ENCODE data around the gene NIPAL3.
A peak's percentile ranks its signal among the peaks of the same experiment; 100 is the strongest.
"Not testable (repeated sequence)": the region's sequence is repeated elsewhere in the genome, so short reads cannot be mapped to it uniquely, and the experiment has no call there.

Gene NIPAL3

DNA sequence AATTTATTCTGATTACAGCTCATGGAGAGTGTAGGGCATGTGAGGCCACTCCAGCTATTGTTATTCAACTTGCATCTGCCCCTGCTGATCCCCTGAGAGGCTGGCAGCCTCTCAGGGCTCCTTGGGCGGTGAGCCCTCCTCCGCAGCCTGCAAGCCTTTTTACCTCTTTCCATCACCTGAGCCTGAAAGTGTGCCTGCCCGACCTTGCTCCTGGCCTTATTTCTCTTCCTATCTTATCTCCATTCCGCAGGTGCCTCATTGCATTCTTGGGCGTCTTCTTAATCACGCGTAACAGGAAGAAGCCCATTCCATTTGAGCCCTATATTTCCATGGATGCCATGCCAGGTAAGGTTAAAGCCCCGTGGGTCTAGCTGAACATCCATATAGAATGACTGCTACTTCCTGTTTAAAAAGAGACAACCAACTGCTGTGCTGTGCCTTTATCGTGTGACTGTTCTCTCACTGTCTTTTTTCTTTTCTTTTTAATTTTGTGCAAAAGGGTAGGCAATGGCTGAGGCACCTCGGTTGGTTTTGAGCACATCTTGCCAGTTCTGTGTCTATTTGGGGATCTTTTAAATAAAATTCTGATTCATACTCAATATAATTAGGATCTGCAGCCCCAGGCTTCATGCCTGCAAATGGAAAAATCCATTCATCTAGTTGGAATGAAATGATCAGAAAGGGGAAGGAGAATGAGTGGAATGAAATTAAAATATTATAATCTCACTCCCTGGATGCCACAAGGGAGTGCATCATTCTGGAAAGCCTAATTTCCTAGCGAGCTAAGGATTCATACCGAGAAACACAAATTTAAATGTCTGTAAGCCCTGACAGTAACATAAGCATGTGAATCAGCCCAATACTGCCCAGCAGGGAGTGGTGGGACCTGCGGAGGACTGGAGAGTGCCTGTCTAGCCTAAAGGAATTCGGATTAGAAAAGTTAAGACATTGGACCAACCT, 48.5 kb downstream of the NIPAL3 start:
- DNase-seq: no peak

DNA sequence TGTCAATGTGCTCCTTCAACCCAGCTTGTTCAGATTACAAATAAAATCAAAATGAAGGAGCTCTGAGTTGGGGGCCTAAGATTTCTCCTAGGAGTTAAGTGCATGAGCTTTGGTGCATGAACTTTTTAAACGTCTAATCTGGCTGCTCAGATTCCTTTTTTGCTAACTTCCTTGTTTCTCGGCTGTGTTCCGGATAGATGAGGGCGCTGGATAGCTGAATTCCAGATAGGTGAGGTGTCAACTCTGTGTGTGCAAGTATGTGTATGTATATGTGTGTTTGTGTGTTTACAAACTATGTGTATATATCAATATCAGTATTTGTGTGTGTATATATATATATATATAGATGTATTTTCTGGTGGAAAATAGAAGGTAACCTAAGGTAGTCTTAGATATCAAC, 49.5 kb downstream of the NIPAL3 start:
- no peak for DNase-seq

DNA sequence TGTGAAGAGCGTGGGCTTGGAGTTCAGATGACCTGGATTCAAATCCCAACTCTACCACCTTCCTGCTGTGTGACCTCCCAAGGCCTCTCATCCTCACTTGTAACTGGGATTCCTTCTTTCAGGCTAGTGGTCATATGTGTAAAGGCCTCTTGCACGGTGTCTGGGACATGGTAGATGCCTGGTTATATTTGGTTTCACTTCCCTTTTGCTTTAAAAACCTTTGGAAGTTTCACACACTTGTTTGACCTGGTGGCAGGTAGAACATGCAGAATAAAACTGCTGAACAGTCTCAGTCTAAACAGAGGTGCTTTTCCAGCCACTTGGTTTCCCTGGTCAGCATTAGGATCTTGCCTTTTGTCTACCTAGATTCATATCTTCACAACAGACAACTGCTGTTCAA, 50.0 kb downstream of the NIPAL3 start:
- no peak for DNase-seq

DNA sequence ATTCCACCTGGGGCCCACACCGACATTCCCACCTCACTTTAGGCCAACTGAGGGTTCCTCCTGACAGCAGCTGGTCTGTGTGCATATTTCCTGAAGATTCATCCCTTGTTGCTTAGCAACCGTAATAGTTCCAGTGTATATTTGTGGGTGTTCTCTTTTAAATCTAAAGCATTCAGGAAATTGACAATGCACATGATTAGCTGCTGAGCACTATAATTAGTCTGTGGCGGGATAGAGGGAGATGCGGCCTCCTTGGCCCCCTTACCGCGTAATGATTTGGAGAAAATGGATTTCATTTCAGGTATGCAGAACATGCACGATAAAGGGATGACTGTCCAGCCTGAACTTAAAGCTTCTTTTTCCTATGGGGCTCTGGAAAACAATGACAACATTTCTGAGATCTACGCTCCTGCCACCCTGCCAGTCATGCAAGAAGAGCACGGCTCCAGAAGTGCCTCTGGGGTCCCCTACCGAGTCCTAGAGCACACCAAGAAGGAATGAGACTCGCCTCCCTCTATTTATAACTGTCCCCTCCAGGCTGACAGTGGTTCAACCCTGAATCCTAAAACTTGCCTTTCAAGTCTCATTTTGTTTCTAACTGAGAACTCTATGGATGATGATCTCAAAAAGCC, 53.2 kb downstream of the NIPAL3 start:
- DNase-seq: no peak

DNA sequence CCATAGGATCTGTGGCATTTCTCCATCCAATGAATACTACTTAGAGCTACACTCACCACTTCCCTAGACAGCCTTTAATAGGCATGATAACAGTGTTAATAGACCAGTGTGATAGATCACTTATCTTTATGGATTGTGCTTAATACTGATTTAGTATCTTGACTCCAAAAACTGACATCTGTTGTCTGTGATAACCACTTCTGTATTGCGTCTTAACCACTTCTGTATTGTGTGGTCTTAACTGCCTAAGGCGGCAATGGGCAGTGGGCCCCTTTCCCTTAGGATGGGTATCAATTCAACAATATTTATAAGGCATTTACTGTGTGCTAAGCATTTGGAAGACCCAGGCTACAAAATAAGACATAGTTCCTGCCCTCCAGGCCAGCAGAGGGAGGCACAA, 55.0 kb downstream of the NIPAL3 start:
- DNase-seq: no peak

DNA sequence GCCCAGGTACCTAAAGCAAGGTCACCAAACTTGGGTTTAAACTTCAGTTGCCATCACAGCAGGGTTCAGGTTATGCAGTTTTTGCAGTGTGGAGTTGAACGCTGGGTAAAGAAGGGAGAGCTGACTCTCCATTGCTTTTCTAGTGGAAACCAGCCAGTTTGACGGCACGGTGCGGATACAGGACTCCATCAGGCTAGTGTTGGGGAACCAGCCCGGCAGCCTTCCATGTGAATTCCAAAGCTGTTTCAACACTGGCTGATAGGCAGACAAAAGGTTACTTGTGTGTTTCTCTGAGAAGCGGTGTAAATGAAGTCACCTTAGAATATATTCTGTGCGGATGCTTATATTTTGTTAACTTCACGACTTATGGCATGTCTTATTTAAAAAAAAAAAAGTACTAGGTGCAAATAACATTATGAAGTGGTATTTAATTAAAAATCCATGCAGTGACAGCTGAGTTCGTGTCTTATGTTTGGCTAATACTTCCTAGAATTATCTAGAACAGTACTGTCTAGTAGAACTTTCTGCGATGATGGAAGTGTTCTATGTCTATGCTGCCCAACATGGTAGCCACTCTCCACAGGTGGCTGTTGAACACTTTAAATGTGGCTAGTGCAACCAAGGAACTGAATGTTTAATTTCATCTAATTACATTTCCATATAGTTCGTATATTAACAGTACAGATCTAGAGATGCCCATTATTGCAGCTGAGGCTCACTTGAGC, 57.1 kb downstream of the NIPAL3 start:
- DNase-seq: no peak

DNA sequence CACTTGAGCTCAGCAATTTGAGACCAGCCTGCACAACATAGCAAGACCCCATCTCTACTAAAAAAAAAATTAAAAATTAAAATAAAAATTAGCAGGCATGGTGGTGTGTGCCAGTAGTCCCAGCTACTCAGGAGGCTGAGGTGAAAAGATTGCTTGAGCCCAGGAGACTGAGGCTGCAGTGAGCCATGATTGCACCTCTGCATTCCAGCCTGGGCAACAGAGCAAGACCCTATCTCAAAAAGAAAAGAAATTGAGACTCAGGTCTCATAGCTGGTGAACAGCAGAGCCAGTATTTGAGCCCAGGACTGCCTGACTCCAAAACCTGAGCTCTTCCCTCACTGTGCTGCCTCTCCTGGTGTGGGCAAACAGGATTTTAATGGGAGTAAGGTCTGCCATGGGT, 58.6 kb downstream of the NIPAL3 start:
- no peak for DNase-seq

- no peak for DNase-seq
Observed at GRCh38 chr1:24475700-24476099, 60.1 kb downstream of the NIPAL3 start.

- DNase-seq: no peak
Observed at GRCh38 chr1:24476571-24476970, 61.0 kb downstream of the NIPAL3 start.

- no peak for DNase-seq
Observed at GRCh38 chr1:24477309-24477708, 61.7 kb downstream of the NIPAL3 start.

DNA sequence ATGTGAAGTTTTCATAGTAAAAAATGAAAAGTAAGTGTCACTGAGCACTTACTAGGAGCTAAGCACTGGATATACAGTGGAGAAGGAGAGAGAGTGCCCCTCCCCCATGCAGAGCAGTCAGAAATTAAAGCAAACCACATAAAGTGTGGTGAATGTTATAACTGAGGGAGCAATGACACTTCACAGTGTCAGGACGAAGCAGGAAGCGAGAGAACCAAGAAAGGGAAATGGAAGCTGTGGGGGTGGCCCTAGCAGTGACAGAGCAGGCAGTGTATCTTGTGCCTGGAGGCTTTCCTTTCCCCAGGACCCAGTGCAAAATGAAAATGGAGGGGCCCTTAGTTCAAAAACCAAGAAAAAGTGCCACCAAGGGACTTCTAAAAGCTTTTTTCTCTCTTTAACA, 65.5 kb downstream of the NIPAL3 start:
- DNase-seq: peak in 3 of 14 donors; percentile 4 to 7 (median 5)

DNA sequence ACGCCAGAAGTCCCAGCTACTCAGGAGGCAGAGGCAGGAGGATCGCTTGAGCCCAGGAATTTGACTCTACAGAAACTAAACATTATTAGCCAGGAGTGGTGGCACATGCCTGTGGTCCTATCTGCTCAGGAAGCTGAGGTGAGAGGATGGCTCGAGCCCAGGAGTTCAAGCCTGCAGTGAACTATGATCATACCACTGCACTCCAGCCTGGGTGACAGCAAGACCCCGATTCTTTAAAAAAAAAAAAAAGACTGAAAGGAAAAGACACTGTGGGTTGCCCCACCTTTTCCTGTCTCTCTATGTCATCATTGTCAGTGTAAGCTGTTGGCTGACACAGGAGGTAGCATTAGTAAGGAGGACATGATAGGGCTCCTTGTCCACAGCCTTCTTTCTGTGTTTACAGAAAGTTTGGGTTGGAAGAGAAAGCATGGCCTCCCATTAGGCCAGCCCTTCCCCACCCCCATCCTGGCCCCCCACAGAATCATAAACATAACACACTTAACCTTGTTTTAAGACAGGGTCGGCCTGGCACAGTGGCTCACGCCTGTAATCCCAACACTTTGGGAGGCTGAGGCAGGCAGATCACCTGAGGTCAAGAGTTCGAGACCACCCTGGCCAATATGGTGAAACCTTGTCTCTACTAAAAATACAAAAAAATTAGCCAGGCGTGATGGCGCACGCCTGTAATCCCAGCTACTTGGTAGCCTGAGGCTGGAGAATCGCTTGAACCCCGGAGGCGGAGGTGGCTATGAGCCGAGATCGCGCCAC, 66.4 kb downstream of the NIPAL3 start:
- DNase-seq: no peak

DNA sequence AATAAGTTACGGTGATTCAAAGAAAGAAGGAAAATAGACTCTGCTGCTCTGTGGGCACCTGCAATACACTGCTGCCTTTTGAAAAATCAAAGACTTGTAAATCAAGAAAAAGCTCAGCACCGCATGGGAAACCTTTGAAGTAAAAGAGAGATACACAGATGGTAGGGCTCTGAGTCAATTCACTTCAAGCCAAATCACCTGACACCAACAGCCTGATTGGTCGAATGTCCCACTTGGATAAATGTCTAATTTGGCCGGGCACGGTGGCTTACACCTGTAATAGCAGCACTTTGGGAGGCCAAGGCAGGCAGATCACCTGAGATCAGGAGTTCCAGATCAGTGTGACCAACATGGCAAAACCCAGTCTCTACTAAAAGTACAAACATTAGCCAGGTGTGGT, 67.8 kb downstream of the NIPAL3 start:
- no peak for DNase-seq

GRCh38 chr1:24484199-24484598, 68.6 kb downstream of the NIPAL3 start:
- no peak for DNase-seq

- DNase-seq: no peak
Observed at GRCh38 chr1:24486331-24487065, 70.9 kb downstream of the NIPAL3 start.

- no peak for DNase-seq
Observed at GRCh38 chr1:24487455-24487854, 71.9 kb downstream of the NIPAL3 start.

GRCh38 chr1:24488159-24488558, 72.6 kb downstream of the NIPAL3 start:
- DNase-seq: not testable (repeated sequence)

- DNase-seq: no peak
Observed at GRCh38 chr1:24489674-24490073, 74.1 kb downstream of the NIPAL3 start.

DNA sequence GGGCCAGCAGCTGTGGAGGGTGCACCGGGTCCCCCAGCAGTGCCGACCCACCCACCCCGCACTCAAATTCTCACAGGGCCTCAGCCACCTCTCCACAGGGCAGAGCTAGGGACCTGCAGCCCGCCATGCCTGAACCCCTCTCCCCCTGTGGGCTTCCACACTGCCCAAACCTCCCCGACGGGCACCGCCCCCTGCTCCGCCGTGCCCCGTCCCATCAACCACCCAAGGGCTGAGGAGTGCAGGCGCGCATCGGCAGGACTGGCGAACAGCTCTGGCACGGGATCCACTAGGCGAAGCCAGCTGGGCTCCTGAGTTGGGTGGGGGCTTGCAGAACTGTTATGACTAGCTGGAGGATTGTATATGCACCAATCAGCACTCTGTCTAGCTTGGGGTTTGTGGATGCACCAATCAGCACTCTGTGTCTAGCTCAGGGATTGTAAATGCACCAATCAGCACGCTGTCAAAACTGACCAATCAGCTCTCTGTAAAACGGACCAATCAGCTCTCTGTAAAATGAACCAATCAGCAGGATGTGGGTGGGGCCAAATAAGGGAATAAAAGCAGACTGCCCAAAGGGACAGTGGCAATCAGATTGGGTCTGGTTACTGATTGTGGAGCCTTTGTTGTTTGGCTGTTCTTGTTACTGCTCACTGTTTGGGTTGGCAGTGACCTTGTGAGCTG, 74.6 kb downstream of the NIPAL3 start:
- DNase-seq: no peak

DNA sequence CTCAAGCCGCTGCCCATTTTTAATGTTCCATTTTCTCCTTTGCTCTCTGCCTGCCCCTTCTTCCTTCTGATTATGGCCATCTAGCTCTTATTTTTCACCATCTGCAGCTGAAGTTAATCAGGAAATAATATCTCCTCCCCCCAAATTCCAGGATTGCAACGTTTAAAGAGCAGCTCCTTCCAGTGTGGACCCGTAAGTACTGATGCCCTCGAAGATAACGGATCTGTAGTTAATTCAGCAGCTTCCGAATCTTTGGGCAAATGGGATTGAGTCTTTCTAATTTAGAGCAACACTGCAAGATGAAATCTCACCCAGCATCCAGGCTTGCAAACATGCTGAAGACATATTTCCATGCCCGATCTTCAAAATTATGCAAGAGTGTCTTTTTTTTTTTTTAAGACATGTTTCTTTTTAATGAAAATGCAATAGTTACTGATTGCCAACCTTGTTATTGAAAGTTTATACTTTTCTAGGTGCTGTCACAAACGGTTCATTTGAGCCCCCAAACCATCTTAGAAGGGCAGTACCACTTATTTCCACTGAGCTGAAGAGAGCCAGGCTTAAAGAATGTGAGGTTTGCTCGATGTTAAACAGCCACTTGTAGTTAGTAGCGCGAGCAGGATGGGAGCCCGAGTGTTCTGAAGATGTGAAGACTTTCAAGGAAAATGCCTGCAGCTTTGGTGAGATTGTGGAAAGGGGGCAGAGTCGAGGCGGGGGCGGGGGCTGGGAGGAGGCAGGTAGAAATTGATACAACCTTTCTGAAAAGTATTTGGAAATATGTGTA, 76.2 kb downstream of the NIPAL3 start:
- DNase-seq: no peak

Data from C1 segment of cervical spinal cord (tissue), 14 donors.